Testis (tissue), 3 donors: ENCODE results near the gene AGPAT2. TPM values are rescaled to one million over a fixed set of nuclear protein-coding genes. Genes with fewer than 3 reads are reported as not detected.
A peak's percentile ranks its signal among the peaks of the same experiment; 100 is the strongest.

Source experiments
- DNase-seq: peaks from one replicate; pipeline ENCODE4 v3.0.0-alpha.2; 2019
- H3K27ac ChIP-seq, 2 donors: fragments of 200-600 bp; sonication (generic); one replicate each; pipeline ENCODE4 v1.5.1; 2019
- H3K27me3 ChIP-seq: fragments of 200-600 bp; sonication (generic); one replicate; pipeline ENCODE4 v1.5.1; 2019
- H3K36me3 ChIP-seq: fragments of 200-600 bp; sonication (generic); one replicate; pipeline ENCODE4 v1.5.1; 2017; ENCODE audit warnings: low read depth; ENCODE audit errors: missing control alignments
- H3K4me1 ChIP-seq: fragments of 200-600 bp; sonication (generic); one replicate; pipeline ENCODE4 v1.5.1; 2019
- H3K4me3 ChIP-seq, 2 donors: fragments of 200-600 bp; sonication (generic); one replicate each; pipeline ENCODE4 v1.5.1; 2017 to 2019
- H3K9me3 ChIP-seq: fragments of 200-600 bp; sonication (generic); one replicate; pipeline ENCODE4 v1.5.1; 2017
- POLR2A ChIP-seq: fragments of 450-650 bp; IDR thresholded peaks from one replicate; pipeline ENCODE4 v1.6.1; 2017; ENCODE audit warnings: antibody characterized with exemption, mild to moderate bottlenecking, moderate library complexity
- WGBS, 2 donors: methylation state at CpG; one replicate each; pipeline ENCODE4 v1.1.5; 2018; 5-methylcytosine and 5-hydroxymethylcytosine counted together
- intact Hi-C: fragments of 100-400 bp; cut with DNase I; formaldehyde crosslinking; loops from one replicate; pipeline ENCODE4 v1.15.1; 2023; ENCODE audit warnings: low total_unique reads
- polyA plus RNA-seq: library from polyadenylated mRNA; stranded (reverse); fragments of 350-450 nt; fragmentation: Illumina TruSeq; extraction: RNeasy Lipid Tissue Mini Kit (QIAGEN cat#74804); gene quantifications from one replicate; pipeline ENCODE4 v1.2.3, GENCODE V29; 2014; ENCODE audit warnings: low read depth, low replicate concordance; ENCODE audit not compliant: insufficient read depth
- total RNA-seq, 2 donors: library from RNA; depleted of rRNA; stranded (reverse); fragments of >200 nt; gene quantifications; one replicate each; pipeline ENCODE4 v1.2.3, GENCODE V29; 2016
- TF ChIP-seq, protein P1 (sequence below), 3 experiments: fragments of 450-650 bp in 2 of 3; fragments of 200-600 bp in 1 of 3; sonication (generic) in 1 of 3; IDR thresholded peaks; one replicate each; pipeline ENCODE4 v1.5.1; 2016 to 2019; ENCODE audit warnings: antibody characterized with exemption in 3 of 3, mild to moderate bottlenecking in 2 of 3, moderate library complexity in 1 of 3

Gene AGPAT2
- total and polyA plus RNA-seq, 3 donors from 2014 or later, result 34.2 to 52.7 (median 46.6) TPM

GRCh38 chr9:136720898-136721338 is 33.7 kb upstream of the AGPAT2 start:
- peaks cover 4% of the 10 kb centered on the region for H3K36me3 ChIP-seq
- WGBS, 2 donors, result 82 to 84% methylated on average over 3 to 11 of the region's 11 CpGs
- H3K9me3 ChIP-seq, result no peaks in the 10 kb centered on the region
- H3K4me3 ChIP-seq, result no peak overlapping the region
- no peak for DNase-seq
- H3K4me1 ChIP-seq, result peaks cover 8% of the 10 kb centered on the region
- no peak overlapping the region for H3K27ac ChIP-seq
- H3K27me3 ChIP-seq, result no peaks in the 10 kb centered on the region
- intact Hi-C loops, result no loop called here
- no peak for TF ChIP-seq POLR2A
- TF ChIP-seq, protein P1, sequence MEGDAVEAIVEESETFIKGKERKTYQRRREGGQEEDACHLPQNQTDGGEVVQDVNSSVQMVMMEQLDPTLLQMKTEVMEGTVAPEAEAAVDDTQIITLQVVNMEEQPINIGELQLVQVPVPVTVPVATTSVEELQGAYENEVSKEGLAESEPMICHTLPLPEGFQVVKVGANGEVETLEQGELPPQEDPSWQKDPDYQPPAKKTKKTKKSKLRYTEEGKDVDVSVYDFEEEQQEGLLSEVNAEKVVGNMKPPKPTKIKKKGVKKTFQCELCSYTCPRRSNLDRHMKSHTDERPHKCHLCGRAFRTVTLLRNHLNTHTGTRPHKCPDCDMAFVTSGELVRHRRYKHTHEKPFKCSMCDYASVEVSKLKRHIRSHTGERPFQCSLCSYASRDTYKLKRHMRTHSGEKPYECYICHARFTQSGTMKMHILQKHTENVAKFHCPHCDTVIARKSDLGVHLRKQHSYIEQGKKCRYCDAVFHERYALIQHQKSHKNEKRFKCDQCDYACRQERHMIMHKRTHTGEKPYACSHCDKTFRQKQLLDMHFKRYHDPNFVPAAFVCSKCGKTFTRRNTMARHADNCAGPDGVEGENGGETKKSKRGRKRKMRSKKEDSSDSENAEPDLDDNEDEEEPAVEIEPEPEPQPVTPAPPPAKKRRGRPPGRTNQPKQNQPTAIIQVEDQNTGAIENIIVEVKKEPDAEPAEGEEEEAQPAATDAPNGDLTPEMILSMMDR (IDR thresholded peaks at IDR 0.05), result no peak

GRCh38 chr9:136720251-136720897 is 33.1 kb upstream of the AGPAT2 start:
- TF ChIP-seq, protein P1 (IDR thresholded peaks at IDR 0.05), result no peak
- no peak for TF ChIP-seq POLR2A
- Histone ChIP-seq H3K9me3 (no peaks in the 10 kb centered on the region), H3K27ac (no peak overlapping the region), H3K4me1 (peaks cover 7% of the 10 kb centered on the region), H3K4me3 (no peak overlapping the region), H3K36me3 (peaks cover 4% of the 10 kb centered on the region), H3K27me3 (no peaks in the 10 kb centered on the region)
- DNase-seq, result peak; percentile 49
- intact Hi-C loops, result no loop called here
- WGBS, 2 donors, result 53 to 63% methylated on average over 12 to 20 of the region's 20 CpGs

DNA sequence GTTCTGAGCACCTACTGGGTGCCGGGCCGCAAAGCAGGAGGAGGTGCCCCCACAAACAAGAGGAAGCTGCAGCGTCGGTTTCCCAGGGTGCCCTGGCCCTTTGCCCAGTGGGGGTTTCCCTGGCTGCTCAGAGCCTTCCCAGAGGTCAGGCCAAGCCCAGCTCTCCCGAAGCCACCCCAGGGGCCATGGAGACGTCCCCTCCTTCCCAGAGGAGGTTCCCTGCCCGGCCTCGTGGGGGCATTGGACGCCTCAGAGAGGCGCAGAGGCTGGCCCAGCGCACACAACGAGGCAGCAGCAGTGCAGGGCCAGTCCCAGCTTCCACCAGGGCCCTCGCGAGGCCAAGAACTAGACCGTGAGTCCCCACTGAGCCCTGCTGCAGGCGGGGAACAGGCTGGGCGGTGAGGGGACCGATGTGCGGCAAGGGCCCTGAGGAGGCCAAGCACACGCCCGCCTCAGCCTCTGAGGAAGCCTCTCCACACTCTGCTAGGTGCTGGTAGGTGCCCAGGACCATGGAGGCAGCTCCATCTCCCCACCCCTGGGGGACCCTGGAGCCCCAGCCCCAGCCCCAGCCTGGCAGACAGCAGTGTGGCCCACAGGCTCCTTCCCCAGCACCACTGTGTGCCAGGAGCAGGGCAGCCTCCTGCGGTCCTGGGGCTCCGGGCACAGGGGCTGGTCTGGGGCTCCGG is 32.1 kb upstream of the AGPAT2 start:
- TF ChIP-seq, protein P1 (IDR thresholded peaks at IDR 0.05), result no peak
- no peak for TF ChIP-seq POLR2A
- H3K27me3 ChIP-seq, result no peaks in the 10 kb centered on the region
- peaks cover 7% of the 10 kb centered on the region for H3K4me1 ChIP-seq
- H3K4me3 ChIP-seq, result no peak overlapping the region
- intact Hi-C loops, result no loop called here
- DNase-seq, result no peak
- no peaks in the 10 kb centered on the region for H3K9me3 ChIP-seq
- WGBS, 2 donors, result 69 to 100% methylated on average over 2 to 21 of the region's 24 CpGs
- H3K36me3 ChIP-seq, result peaks cover 4% of the 10 kb centered on the region
- H3K27ac ChIP-seq, result no peak overlapping the region

DNA sequence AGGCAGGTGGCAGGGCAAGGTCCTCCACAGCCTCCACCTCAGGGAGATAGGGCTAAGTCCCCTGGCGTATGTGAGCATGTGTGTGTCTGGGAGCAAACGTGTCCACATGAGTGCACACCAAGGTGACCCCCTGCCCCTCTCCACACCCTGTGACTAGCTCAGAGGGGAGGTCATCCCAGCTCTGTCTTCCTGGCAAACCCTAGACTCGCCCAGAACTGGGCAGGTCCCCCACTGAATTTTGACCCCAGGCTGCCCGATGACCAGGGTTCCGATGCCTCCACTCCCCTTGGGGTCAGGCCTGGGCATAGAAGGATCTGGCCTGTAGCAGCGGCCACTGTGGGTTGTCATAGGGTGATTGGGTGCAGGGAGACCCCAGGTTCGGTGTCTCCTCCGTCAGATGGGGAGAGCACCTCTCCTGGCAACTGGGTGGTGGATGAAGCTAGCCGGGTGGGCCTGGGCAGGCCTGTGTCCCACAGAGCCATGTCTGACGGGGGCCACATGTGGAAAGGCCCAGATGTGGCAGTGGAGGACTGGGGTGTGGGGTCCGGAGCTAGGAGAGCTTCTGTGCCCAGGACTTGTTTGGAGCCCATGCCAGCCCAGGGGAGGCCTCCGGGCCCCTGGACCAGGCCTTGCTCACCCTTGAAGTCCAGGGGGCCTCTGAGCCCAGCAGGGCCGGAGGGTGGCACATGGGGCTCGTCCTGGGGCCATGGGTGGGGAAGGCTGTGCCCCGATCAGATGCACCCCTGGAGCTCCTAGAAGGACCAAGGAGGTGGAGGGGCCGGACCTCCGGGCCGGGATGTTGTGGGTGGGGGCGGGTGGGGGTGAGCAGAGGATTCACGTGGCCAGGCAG is 31.3 kb upstream of the AGPAT2 start:
- Histone ChIP-seq H3K4me1 (peaks cover 11% of the 10 kb centered on the region), H3K27ac (no peak overlapping the region), H3K27me3 (no peaks in the 10 kb centered on the region), H3K4me3 (no peak overlapping the region), H3K9me3 (no peaks in the 10 kb centered on the region), H3K36me3 (peaks cover under 1% of the 10 kb centered on the region)
- 86% methylated on average over 11 to 19 of the region's 20 CpGs for WGBS, 2 donors
- DNase-seq, result no peak
- TF ChIP-seq POLR2A, result no peak
- TF ChIP-seq, protein P1 (IDR thresholded peaks at IDR 0.05), result no peak
- intact Hi-C loops, result no loop called here
